ENCODE measurements around the gene KLK11. TPM values are rescaled to one million over a fixed set of nuclear protein-coding genes. Genes with fewer than 3 reads are reported as not detected.

The KLK11 gene, protein sequence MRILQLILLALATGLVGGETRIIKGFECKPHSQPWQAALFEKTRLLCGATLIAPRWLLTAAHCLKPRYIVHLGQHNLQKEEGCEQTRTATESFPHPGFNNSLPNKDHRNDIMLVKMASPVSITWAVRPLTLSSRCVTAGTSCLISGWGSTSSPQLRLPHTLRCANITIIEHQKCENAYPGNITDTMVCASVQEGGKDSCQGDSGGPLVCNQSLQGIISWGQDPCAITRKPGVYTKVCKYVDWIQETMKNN
- not detected in 2 replicates for total RNA-seq

DNA sequence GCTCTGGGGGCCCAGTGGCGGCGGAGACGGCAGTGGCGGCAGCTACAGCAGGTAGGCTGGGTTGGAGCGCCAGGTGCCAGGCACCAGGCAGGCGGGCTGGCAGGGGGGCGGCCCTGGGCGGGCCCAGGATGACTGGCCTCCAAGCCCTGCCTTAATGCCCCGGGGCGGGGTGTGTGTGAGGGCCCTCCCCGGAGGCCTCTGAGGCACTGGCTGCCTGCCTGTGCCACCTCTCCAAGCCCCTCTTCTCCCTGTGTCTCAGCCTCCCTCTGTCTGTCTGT, at the start of gene KLK11:
KLK11 (minus strand) TSS at position 63 of the 278 bp plus-strand sequence. CDS start 985 bp downstream, outside the sequence.
- DNase-seq (ENCODE audit: low read depth in 2 of 2), result no peak

DNA sequence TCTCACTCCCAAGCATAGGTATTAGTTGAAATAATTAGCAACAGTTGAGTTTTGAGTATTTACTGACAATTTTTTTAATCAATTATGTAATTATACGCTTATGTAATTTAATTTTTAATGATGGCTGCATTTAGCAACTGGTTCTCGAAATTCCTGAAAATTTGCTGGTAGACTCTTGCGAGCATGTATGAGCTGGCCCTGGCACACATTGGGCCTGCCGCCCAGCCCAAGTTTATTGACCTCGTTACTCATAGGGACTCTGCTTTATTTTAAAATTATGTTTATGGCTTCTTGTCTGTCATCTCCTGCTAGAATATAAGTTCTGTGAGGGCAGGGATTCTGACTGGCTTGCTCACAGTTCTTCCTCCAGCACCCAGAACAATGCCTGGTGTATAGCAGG, 49.6 kb upstream of the KLK11 start:
- DNase-seq (ENCODE audit: low read depth in 2 of 2), result no peak

DNA sequence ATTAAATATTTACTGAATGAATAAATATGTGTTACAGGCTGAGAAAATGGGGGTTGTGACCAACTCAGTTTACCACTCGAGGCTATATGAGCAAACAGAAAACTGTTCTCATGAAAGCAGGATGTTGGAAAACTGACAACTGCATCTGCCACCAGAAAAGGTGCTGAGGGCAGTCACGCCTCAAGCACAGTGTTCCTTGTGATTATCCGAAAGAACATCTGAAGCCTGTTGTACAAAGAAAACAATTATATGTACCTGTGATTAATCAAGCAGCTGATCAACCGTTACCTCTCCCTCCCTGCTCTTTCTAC, 44.6 kb upstream of the KLK11 start:
- no peak for DNase-seq (ENCODE audit: low read depth in 2 of 2)

DNA sequence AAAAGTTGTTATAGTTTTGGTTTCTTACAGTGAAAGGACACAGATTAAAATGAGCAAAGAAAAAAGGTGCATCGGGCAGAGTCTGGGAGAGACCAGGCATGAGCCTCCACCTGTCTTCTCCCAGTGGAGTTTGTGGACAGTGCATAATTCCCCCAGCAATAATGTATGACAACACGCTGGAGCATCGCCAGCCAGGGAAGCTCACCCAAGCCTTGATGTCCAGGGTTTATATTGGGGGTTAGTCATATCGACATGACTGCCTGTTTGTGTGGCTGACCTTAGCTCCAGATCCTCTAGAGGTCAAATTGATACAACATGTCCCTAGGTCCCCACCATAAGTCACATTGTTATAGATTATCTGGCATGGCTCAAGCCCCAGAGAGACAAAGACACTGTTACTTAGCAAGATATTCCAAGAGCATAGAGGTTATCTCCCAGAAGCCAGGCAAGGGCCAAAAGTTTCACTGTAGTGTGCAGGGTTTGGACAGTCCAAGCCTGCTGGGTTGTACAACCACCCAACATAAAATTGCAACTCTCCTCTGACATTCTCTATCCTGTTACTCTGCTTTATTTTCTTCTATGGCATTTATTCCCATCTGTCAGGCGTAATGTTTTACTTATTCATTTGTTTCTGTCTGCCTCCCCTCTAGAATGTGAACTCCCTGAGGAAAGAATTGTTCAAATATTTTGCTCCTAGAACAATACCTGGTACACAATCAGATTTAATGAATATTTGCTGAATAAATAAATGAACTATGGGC, 44.1 kb upstream of the KLK11 start:
- no peak for DNase-seq (ENCODE audit: low read depth in 2 of 2)

DNA sequence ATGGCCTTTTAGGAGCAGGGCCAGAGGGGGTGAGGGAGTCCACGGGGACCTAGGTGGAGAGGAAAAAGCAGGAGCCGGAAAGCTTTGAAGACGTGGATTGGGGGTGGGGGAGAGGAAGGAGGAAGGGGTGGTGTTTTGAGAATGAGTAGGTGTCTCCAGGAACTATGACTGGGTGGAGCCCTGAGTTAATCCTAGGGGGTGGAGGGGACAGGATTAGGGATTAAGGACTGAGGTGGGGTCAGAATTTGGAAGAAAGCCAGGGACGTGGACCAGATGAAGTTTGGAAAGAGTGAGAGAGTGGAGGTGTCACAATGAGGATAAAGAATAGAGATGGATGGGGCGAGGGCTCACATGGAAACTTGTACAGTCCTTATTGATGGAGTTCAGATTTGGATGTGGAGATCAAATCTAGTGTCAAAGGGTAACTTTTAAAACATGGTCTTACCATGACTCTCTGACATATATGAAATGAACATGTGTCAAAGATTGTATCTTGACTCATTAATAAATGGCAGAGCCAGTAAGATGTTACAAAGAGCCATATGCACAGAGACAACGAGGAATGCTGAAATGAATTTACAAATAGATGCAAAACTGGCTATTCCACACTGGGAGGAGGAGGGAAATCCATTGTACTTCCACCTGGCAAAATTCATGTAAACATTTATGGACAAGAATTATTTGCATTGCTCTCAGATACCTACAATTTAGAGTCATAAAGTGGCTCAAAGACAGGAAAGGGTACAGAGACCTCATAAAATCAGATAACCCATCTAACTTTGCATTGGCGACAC, 40.2 kb upstream of the KLK11 start:
- no peak for DNase-seq (ENCODE audit: low read depth in 2 of 2)

DNA sequence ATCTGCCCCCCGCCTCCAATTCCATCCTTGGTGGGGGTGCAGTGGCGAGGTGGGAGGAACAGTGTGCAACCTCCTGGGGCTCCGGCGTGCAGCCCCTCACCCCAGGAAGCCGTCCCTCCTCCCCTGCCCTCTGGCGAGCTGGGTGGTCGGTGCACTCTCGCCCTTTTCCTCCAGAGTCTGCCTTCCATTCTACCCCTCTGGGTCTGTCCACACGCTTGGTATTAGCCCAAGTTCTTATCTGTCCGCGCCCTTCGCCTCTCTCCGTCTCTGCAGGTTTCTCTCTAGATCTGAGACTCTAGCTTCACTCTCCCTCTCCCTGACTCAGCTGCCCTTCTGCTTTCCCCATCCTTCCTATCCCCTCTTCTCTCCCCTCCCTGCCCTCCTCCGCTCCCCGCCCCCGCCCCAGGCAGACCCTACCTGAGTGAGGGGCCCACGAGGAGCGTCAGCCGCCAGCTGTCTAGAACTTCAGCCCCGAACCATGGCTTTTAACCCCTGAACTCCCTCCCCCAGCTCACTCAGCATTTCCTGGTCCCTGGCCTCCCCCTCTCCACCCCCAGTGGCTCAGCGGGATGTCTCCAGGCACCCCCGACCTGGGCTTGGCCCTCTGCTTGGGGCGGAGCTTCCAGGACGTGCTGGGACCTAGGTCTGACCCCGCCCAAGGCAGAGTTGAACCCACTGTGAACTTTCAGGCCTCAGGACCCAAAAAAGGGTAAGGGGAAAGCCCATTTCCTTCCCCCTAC, 39.0 kb upstream of the KLK11 start:
- DNase-seq (ENCODE audit: low read depth in 2 of 2), result no peak

DNA sequence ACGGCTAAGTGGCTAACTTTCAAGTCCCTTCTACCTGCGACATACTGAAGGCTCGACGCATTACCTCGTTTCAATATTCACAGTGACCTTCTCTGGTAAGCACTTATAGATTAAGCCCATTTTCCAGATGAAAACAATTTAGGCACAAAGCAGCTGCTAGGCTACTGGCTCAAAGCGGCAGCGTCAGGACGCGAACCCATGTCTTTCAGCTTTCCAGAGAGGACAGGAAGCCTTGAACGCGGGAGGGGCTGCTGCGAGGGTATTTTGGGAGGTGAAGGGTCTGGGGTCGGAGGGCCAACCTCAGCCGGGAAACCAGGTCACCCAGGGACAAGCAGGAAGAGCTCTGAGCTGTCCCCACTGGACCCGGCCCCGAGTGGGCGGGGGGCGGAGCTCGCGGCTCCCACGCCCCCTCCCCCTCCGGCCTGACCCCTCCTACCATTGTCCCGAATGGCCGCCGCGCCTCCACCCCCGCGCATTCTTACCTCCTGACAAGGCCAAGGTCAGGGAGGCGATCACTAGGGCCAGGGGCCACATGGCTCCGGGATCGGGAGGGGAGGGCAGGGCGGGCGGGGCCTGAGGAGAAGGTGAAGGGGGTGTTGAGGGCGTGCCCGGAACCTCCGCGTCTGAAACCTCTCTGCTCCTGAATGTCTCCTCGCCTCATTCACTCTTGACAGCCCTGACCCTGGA, 38.3 kb upstream of the KLK11 start, which contains the start of gene KLK13:
KLK13 (minus strand) TSS at position 559 of the 687 bp plus-strand sequence; CDS start at position 534, 25 bp downstream.
- peak in 1 of 2 donors; percentile 6 for DNase-seq (ENCODE audit: low read depth in 2 of 2)

DNA sequence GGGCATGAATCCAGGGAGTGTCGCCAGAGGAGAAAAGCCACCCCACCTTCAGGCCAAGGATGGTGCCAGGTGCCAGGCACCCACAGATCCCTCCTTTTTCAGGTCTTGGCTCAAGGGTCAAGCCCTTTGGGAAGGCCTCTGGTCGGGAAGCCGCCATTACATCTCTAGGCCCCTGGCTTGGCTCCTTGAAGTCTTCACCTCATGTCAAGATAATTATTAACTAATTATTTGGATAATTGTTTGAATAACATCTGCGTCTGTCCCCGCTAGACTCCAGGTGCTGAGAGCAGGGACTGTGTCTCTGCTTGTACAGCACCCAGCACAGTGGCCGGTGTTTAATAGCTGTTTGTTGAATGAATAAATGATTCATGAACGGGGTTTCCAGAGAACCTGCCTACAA, 37.2 kb upstream of the KLK11 start:
- no peak for DNase-seq (ENCODE audit: low read depth in 2 of 2)

DNA sequence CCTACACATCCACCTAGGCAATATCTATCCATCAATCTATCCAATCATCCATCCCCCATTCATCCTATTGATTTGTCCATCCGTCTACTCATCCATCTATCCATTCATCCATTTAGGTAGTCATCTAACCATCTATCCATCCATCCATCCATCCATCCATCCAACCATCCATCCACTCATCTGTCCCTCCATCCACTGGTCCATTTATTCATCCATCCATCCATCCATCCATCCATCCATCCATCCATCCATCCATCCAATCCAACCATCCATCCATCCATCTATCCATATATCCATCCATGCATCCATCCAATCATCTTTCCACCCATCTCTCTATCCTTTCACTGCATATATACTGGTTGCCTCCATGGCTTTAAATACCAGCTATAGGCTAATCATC, 34.6 kb upstream of the KLK11 start:
- no peak for DNase-seq (ENCODE audit: low read depth in 2 of 2)

DNA sequence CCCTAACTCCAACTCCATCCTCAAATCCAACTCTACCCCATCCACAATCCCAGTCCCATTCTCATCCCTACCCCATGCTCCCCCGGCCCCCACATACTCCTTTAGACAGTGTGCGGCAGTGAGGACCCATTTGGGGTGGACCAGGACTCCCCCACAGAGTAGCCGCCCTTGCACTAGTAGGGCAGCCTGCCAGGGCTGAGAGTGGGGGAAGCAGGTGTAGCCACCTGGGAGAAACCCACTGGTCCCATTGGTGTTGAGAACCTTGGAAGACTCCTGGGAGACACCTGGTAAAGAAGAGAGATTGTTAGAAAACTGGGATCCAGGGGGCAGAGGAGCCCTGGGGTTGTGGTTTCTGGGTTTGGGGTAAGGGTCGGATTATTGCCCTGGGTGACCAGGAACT, 33.9 kb upstream of the KLK11 start:
- DNase-seq (ENCODE audit: low read depth in 2 of 2), result no peak

DNA sequence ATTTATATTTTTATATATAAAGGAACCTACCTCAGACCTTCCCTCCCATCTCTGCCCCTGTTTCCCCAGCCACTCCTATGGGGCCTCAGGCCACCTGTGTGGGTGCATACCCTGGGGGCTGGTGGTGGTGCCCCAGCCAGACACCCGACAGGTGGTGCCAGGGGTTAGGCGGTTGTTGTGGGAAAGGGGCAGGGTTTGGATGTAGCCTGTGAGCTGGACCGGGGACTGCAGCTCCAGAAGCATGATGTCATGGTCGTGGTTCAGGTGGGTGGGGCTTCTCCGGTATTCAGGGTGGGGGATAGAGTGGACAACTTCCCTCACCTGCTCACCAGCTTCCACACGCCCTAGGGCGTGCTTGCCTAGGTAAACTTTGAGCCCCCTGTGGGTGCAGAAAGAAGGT, 33.3 kb upstream of the KLK11 start:
- no peak for DNase-seq (ENCODE audit: low read depth in 2 of 2)

DNA sequence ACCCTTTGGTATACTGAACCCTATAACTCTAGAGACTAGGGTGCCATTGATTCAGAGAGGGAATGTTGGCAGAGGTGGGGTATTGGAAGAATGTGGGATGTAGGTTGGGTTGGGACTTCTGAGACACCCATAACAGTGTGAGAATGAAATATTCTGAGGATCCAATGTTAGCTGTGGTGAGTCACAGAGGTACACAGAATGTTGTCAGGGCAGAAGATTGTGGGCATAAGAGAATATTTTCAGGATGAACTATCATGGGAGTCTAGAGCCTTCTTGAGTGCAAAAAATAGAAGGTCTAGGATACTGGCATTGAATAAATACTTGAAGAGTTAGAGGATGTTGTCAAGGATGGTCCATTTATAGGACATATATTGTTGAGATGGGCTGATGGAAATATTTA, 29.4 kb upstream of the KLK11 start:
- DNase-seq (ENCODE audit: low read depth in 2 of 2), result no peak

DNA sequence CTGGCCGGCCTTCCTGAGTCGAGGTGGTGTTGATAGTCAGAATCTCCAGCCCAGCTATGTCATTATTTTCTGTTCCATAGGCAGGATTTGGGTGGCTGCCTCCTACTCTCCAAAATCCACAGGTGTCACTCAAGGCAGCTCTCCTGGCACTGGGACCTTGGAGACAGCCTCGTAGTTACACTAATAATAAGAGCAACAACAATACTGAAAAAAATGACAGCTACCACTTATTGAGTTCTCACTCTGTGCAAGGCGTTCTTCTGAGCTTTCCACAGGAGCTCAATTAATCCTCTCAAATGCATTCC, 20.6 kb upstream of the KLK11 start:
- no peak for DNase-seq (ENCODE audit: low read depth in 2 of 2)

DNA sequence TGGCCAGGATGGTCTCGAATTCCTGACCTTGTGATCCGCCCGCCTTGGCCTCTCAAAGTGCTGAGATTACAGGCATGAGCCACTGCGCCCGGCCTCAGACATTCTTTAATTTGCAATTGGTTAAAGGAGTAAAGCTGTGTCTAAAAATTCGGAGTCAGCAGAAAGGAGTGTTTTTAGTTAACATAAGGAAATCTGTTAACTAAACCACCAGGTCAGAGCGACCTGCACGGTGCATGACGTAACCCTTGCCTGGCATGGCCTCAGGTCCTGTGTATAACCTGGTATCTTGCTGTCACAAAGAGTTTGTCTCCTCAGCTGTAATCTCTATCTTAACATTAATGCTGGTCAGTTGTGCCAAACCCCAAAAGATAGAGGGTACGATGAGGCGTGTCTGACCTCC, 17.9 kb upstream of the KLK11 start:
- DNase-seq (ENCODE audit: low read depth in 2 of 2), result no peak

DNA sequence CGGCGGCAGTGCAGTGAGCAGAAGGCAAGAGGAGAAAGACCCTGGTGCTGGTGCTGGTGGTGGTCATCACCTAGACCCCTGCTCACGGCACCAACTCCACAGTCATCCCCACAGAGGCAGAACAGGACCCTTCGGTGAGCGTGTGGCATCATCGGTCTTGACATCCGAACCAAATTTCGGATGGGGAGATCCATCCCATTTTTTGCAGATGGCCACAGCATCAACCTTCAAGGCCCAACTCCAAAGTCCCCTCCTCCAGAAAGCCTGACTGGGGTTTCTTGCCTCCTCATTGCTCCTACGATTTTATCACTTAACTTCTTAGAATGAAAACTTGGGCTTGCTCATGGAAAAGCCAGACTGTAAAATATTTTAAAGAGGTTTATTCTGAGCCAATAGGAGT, 17.1 kb upstream of the KLK11 start:
- no peak for DNase-seq (ENCODE audit: low read depth in 2 of 2)

DNA sequence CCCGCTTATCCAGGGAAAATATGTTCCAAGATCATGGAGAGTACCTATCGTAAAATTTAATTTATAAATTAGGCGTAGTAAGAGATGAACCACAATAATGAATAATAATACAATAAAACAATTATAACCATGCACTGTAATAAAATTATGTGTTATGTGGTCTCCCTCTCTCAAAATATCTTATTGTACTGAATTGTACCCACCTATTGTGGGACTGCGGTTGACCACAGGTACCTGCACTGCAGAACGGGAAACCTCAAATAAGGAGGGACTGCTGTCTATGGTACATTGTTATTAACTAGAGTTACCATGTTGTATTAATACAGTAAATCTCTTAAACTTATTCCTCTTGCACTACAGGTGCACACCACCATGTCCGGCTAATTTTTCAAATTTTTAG, 13.7 kb upstream of the KLK11 start:
- no peak for DNase-seq (ENCODE audit: low read depth in 2 of 2)

DNA sequence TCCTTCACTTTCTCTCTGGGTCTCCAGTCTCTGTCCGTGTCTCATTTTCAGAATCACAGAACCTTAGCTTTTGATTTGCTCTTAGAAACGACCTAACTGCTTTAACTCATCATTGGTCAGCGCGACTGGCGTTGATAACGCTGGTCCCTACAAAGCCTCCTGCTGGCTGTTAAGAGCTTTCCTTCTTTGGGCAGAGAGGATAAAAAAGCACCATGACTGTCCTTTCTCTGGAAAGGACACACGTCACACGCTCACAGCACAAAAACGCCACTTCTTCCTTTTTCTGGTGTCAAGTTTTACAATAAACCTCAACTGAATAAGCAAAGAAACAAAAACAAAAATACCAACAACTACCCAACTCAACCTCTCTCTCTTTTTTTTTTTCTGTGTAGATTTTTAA, 10.1 kb upstream of the KLK11 start:
- no peak for DNase-seq (ENCODE audit: low read depth in 2 of 2)

DNA sequence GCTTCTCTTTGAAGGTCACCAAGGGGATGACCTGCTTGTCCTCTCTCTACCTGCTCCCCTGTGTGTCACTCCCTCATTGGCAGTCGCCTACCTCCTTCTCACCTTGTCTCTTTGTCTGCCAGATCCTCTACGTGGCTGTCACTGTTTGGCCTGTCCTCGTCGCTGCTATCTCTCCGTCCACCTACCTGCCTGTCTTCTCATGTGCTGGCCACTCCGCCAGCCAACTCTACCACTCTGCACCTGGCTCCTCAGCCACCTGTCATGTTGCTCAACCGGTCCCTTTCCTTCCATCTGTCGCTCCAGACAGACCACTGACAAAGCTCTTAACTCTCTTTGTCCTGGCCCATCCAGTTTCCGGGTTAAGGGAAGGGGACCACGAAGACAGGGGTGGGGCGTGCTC, 8.3 kb upstream of the KLK11 start, which contains the start of gene KLK12:
KLK12 (minus strand) TSS at position 299 of the 400 bp plus-strand sequence. CDS start 381 bp downstream, outside the sequence.
- DNase-seq (ENCODE audit: low read depth in 2 of 2), result no peak

DNA sequence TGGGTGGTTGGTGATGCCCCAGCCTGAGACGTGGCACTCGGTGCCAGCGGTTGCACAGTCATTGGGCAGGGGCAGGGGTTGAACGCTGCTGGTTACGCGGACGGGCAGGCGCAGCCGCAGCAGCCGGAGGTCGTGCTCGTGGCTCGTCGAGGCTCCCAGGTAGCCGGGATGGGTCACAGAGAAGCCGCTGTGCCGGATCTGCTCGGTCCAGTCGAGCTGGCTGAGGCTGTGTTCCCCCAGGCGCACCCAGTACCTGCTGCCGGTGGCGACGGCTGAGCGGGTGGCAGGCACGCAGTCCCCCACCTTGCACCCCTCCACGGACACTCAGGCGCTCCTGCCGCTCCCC, 5.4 kb upstream of the KLK11 start:
- DNase-seq (ENCODE audit: low read depth in 2 of 2), result no peak

DNA sequence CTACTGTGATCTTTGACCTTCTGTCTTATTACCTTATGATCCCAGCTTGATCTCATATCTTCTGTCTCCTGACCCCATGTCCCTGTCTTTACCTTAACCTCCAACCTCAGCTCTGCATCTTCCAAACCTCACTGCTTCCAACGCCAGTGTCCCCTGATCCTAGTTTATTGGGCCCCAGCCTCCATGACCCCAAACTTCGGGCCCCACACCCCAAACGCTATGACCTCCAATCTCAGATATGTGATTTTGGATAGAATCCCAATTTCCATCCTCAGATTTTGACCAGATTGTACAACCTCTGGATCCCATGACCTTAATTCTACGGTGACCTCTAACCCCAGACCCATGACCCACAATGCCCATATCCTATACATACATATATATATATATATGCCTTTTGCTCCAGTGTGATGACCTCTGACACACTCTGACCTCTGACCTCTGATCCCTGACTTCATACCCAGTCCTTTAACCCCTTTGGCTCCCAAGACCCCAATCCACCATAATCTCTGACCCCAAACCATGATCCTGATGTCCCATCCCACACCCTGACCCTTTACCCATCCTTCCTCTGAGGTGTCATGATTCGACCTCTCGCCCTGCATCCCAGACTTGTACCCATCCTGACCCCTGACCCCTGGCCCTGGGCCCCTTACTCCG, 4.9 kb upstream of the KLK11 start:
- no peak for DNase-seq (ENCODE audit: low read depth in 2 of 2)

DNA sequence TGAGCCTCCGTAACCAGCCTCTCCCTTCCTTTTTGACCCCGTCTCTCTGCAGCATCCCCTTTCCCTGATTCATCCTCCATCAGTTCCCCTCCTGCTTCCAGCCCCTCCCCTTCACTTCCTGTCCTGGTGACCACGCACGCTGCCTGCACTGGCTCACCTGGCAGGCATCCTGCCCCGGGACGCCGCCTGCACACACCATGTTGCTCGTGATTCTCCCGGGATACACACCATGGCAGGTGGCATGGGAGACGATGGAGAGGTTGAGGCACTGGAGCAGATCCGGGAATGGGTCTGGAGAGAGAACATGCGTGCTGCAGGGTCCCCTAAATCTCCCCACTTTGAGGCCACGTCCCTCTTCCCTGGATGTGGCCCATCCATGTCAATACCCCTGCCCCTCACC, 4.2 kb upstream of the KLK11 start:
- no peak for DNase-seq (ENCODE audit: low read depth in 2 of 2)

Measured in lung microvascular endothelial cell (primary cell).